Smooth muscle cell (in vitro differentiated cells): Measurements from ENCODE around the gene SEZ6L. TPM values are rescaled to one million over a fixed set of nuclear protein-coding genes. Genes with fewer than 3 reads are reported as not detected.
A peak's percentile ranks its signal among the peaks of the same experiment; 100 is the strongest.

Source experiments
- DNase-seq: peaks from one replicate; lab custom pipeline; 2025; ENCODE audit not compliant: unreplicated experiment; lab: John Stamatoyannopoulos, UW
- H2AFZ ChIP-seq: fragments of 200-600 bp; sonication (generic); 2 replicates; pipeline ENCODE4 v1.6.0; 2016; ENCODE audit warnings: antibody characterized with exemption, low read depth, mild to moderate bottlenecking
- H3F3A ChIP-seq: fragments of 200-600 bp; sonication (generic); 2 replicates; pipeline ENCODE4 v1.6.0; 2017; ENCODE audit warnings: antibody characterized with exemption, low read depth
- H3K27ac ChIP-seq: fragments of 200-600 bp; sonication (generic); 2 replicates; pipeline ENCODE4 v1.5.1; 2016; ENCODE audit warnings: low read depth, mild to moderate bottlenecking
- H3K27me3 ChIP-seq: fragments of 200-600 bp; sonication (generic); 2 replicates; pipeline ENCODE4 v1.6.1; 2016; ENCODE audit warnings: low read depth, mild to moderate bottlenecking
- H3K36me3 ChIP-seq: fragments of 200-600 bp; sonication (generic); 2 replicates; pipeline ENCODE4 v1.5.1; 2016; ENCODE audit warnings: low read depth
- H3K4me1 ChIP-seq: fragments of 200-600 bp; sonication (generic); 2 replicates; pipeline ENCODE4 v1.5.1; 2016; ENCODE audit warnings: low read depth
- H3K4me2 ChIP-seq: fragments of 200-600 bp; sonication (generic); 2 replicates; pipeline ENCODE4 v1.6.0; 2016; ENCODE audit warnings: mild to moderate bottlenecking
- H3K4me3 ChIP-seq: fragments of 200-600 bp; sonication (generic); 2 replicates; pipeline ENCODE4 v1.5.1; 2016; ENCODE audit warnings: mild to moderate bottlenecking
- H3K79me2 ChIP-seq: fragments of 200-600 bp; sonication (generic); 2 replicates; pipeline ENCODE4 v1.6.0; 2016; ENCODE audit warnings: low read depth, mild to moderate bottlenecking
- H3K9ac ChIP-seq: fragments of 200-600 bp; sonication (generic); 2 replicates; pipeline ENCODE4 v1.6.0; 2016; ENCODE audit warnings: low read depth
- H3K9me3 ChIP-seq: fragments of 200-600 bp; sonication (generic); replicated peaks from 2 replicates; pipeline ENCODE4 v1.5.1; 2016; ENCODE audit warnings: low read depth
- H4K20me1 ChIP-seq: fragments of 200-600 bp; sonication (generic); 2 replicates; pipeline ENCODE4 v1.6.0; 2016; ENCODE audit warnings: low read depth
- CTCF ChIP-seq: fragments of 200-600 bp; sonication (generic); IDR thresholded peaks from 2 replicates; pipeline ENCODE4 v1.5.1; 2017; ENCODE audit warnings: borderline replicate concordance, mild to moderate bottlenecking, antibody characterized with exemption; ENCODE audit not compliant: insufficient read depth, poor library complexity, severe bottlenecking
- whole genome bisulfite sequencing: methylation state at CpG from one replicate; pipeline ENCODE4 v1.1.7; 2016; ENCODE audit warnings: low lambda C conversion rate; 5-methylcytosine and 5-hydroxymethylcytosine counted together
- polyA plus RNA-seq: library from polyadenylated mRNA; unstranded; fragments of >200 nt; fragmentation: Nextera tagmentation; extraction: Ambion mirVana; gene quantifications from 2 replicates; pipeline ENCODE4 v1.2.1, GENCODE V29; 2016
- total RNA-seq: library from RNA; depleted of rRNA; stranded (reverse); fragments of >200 nt; gene quantifications from 2 replicates; pipeline ENCODE4 v1.2.3, GENCODE V29; 2014

SEZ6L gene
- total and polyA plus RNA-seq, 2 experiments from 2014 or later = 2.1 TPM

GRCh38 chr22:26168330-26168851 lies 871 bp upstream of the SEZ6L start:
- no peak for DNase-seq
- TF ChIP-seq CTCF = no peak
- H2AFZ ChIP-seq = no peak overlapping the region

GRCh38 chr22:26168939-26169314 lies 335 bp upstream of the SEZ6L start:
- Histone ChIP-seq H2AFZ (peak overlapping the region; percentile 29), H3K27ac (no peak overlapping the region), H3K4me3 (peak overlapping the region; percentile 58), H3K36me3 (no peaks in the 10 kb centered on the region), H4K20me1 (peaks cover 2% of the 10 kb centered on the region), H3K9ac (no peak overlapping the region), H3K4me2 (peak overlapping the region; percentile 93), H3F3A (no peaks in the 10 kb centered on the region), H3K27me3 (peaks cover 66% of the 10 kb centered on the region), H3K4me1 (peaks cover 5% of the 10 kb centered on the region), H3K79me2 (no peaks in the 10 kb centered on the region), H3K9me3 (no peaks in the 10 kb centered on the region)
- 6% methylated on average over 10 of the region's 15 CpGs for WGBS
- DNase-seq = no peak
- no peak for TF ChIP-seq CTCF

More at GRCh38 chr22:26168330-26168851, 871 bp upstream of the SEZ6L start:
- no peaks in the 10 kb centered on the region for H3K79me2 ChIP-seq
- H3K27me3 ChIP-seq = peaks cover 69% of the 10 kb centered on the region
- no peaks in the 10 kb centered on the region for H3K36me3 ChIP-seq
- H3K9ac ChIP-seq = no peak overlapping the region
- H3K4me1 ChIP-seq = peaks cover 5% of the 10 kb centered on the region
- H4K20me1 ChIP-seq = peaks cover 2% of the 10 kb centered on the region
- H3K9me3 ChIP-seq = no peaks in the 10 kb centered on the region
- H3K4me3 ChIP-seq = no peak overlapping the region
- peak overlapping the region; percentile 93 for H3K4me2 ChIP-seq
- no peak overlapping the region for H3K27ac ChIP-seq
- no peaks in the 10 kb centered on the region for H3F3A ChIP-seq
- WGBS = 46% methylated on average over 9 of the region's 9 CpGs

- Histone ChIP-seq H3K4me1 (peaks cover 5% of the 10 kb centered on the region), H2AFZ (no peak overlapping the region), H3K27ac (no peak overlapping the region), H3F3A (no peaks in the 10 kb centered on the region), H3K27me3 (peaks cover 54% of the 10 kb centered on the region), H3K9me3 (no peaks in the 10 kb centered on the region), H3K36me3 (no peaks in the 10 kb centered on the region), H3K79me2 (no peaks in the 10 kb centered on the region), H3K9ac (no peak overlapping the region), H3K4me3 (peak overlapping the region; percentile 58), H3K4me2 (peak overlapping the region; percentile 93), H4K20me1 (peaks cover 2% of the 10 kb centered on the region)
- 8% methylated on average over 11 of the region's 11 CpGs for WGBS
- DNase-seq = no peak
- no peak for TF ChIP-seq CTCF
These were observed 840 bp downstream of the SEZ6L start for GRCh38 chr22:26170112-26170492.
